PC-3 (cell line): Measurements from ENCODE around the gene EXTL2.
A peak's percentile ranks its signal among the peaks of the same experiment; 100 is the strongest.

Experiments used
- CTCF ChIP-seq: fragments of 300-600 bp; sonication (generic); conservative IDR thresholded peaks from 2 replicates; pipeline ENCODE4 v1.5.1; 2017; ENCODE audit warnings: antibody characterized with exemption, low read depth, mild to moderate bottlenecking, low read length
- EZH2phosphoT487 ChIP-seq: fragments of 300-600 bp; sonication (generic); IDR thresholded peaks from 2 replicates; pipeline ENCODE4 v1.6.1; 2018; ENCODE audit warnings: mild to moderate bottlenecking, antibody characterized with exemption, low read length, borderline replicate concordance

- TF ChIP-seq EZH2phosphoT487 (no peak), CTCF (peak; percentile 38)
Observed at GRCh38 chr1:100928128-100928527, 33.5 kb upstream of the EXTL2 start.
